Rectal smooth muscle tissue (tissue), 1 donor: ENCODE results near the gene ANK3.
"Not testable (repeated sequence)": the region's sequence is repeated elsewhere in the genome, so short reads cannot be mapped to it uniquely, and the experiment has no call there.

ENCODE experiments used
- H3K27ac ChIP-seq: one replicate; pipeline ENCODE4 v1.7.0; 2013; ENCODE audit warnings: low read depth, low read length, inconsistent platforms
- H3K27me3 ChIP-seq: one replicate; pipeline ENCODE4 v1.7.0; 2013; ENCODE audit warnings: low read length; ENCODE audit not compliant: control insufficient read depth, insufficient read depth
- H3K36me3 ChIP-seq: one replicate; pipeline ENCODE4 v1.7.0; 2013; ENCODE audit warnings: low read length; ENCODE audit not compliant: control insufficient read depth, insufficient read depth
- H3K4me1 ChIP-seq: one replicate; pipeline ENCODE4 v1.7.0; 2013; ENCODE audit warnings: low read length; ENCODE audit not compliant: control insufficient read depth, insufficient read depth
- H3K4me3 ChIP-seq: one replicate; pipeline ENCODE4 v1.7.0; 2013; ENCODE audit warnings: low read length
- H3K9ac ChIP-seq: one replicate; pipeline ENCODE4 v1.7.0; 2013; ENCODE audit warnings: low read length

ANK3 gene

DNA sequence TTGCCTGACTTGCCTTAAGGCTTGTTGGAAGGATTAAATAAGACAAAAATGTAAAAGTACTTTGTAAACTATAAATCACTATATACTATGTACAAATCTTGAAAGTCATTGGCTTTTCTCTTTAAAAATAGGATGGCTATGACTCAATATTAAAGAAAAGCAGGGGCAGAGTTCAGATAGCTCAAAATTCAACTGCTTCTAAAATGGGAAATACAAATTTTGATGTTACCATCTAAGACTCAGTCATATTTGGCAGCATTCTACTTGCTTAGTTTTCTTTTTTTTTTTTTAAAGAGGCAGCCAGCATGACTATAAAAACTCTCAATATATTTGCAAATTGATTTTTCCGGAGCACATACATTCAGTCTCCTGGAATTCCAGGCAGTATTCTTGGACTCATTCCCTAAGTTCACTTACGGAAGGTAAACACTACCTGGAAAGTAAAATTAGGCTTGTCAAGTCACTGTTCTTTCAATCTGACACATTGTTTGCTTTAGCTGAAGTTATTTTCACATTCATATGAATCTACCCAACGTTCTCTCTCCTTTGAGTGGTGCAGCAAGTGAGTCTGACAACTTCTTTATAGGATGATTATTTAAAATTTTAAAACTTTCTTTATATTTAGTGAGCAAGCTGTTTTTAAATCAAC is 349.5 kb downstream of the ANK3 start:
- Histone ChIP-seq H3K9ac (no peak overlapping the region), H3K27me3 (no peaks in the 10 kb centered on the region), H3K4me1 (peaks cover 2% of the 10 kb centered on the region), H3K4me3 (no peak overlapping the region), H3K27ac (no peak overlapping the region), H3K36me3 (no peaks in the 10 kb centered on the region)

DNA sequence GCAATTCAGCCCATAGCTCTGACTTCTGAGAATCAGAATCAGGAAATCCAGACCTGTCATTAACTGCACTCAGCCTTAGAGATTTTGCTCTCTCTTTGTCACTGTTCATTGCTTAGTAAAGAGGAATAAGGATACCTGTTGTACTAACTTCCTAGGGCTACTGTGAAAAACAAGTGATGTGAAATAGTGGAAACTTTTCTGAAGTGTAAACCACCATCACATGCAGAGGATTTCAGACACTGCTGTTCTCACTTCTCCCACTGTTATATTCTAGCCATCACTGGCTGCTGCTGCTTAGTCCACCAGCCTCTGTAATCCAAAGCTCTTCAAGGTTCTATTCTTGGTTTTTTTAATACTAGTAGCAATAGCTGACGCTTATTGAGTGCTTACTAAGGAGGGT is 353.7 kb downstream of the ANK3 start:
- no peaks in the 10 kb centered on the region for H3K27me3 ChIP-seq

GRCh38 chr10:60035375-60035774 is 354.3 kb downstream of the ANK3 start:
- not testable (repeated sequence) for H3K27me3 ChIP-seq, H3K27ac ChIP-seq, H3K4me3 ChIP-seq, H3K36me3 ChIP-seq, H3K9ac ChIP-seq, H3K4me1 ChIP-seq

More for the DNA sequence above, 353.7 kb downstream of the ANK3 start:
- Histone ChIP-seq H3K27ac (no peak overlapping the region), H3K36me3 (no peaks in the 10 kb centered on the region), H3K4me3 (no peak overlapping the region), H3K9ac (no peak overlapping the region), H3K4me1 (peaks cover 5% of the 10 kb centered on the region)

- H3K4me1 ChIP-seq: peaks cover 4% of the 10 kb centered on the region
- no peak overlapping the region for H3K9ac ChIP-seq
- H3K27me3 ChIP-seq: no peaks in the 10 kb centered on the region
- no peaks in the 10 kb centered on the region for H3K36me3 ChIP-seq
- no peak overlapping the region for H3K4me3 ChIP-seq
- H3K27ac ChIP-seq: no peak overlapping the region
Observed at GRCh38 chr10:60032723-60033122, 357.0 kb downstream of the ANK3 start.

DNA sequence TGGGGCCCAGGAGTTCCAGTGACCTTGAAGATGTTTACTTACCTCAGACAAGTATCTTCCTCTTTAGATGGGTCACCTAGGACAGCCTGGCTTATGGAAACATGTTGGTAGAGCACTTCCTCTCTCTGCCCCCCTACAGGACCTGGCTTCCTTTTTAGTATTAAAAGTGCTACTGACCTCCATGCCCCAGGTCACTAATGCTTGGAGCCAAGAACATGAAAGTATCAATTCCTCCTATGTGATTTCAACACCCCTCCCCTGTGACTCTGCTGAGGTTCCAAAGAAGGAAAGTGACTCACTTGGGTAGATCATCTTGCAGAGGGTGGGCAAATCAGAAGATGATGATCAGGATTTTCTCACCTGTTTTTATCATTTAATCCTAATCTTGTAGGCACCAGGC is 358.0 kb downstream of the ANK3 start:
- Histone ChIP-seq H3K27ac (no peak overlapping the region), H3K9ac (no peak overlapping the region), H3K4me1 (peaks cover 4% of the 10 kb centered on the region), H3K36me3 (no peaks in the 10 kb centered on the region), H3K4me3 (no peak overlapping the region), H3K27me3 (no peaks in the 10 kb centered on the region)

- peaks cover 4% of the 10 kb centered on the region for H3K4me1 ChIP-seq
- H3K9ac ChIP-seq: no peak overlapping the region
- H3K4me3 ChIP-seq: no peak overlapping the region
- H3K36me3 ChIP-seq: no peaks in the 10 kb centered on the region
- no peaks in the 10 kb centered on the region for H3K27me3 ChIP-seq
- H3K27ac ChIP-seq: no peak overlapping the region
Observed at GRCh38 chr10:60031183-60031582, 358.5 kb downstream of the ANK3 start.

GRCh38 chr10:60029475-60029874 is 360.2 kb downstream of the ANK3 start:
- Histone ChIP-seq H3K9ac (no peak overlapping the region), H3K27ac (no peak overlapping the region), H3K27me3 (no peaks in the 10 kb centered on the region), H3K4me1 (peaks cover 4% of the 10 kb centered on the region), H3K36me3 (no peaks in the 10 kb centered on the region), H3K4me3 (no peak overlapping the region)

- no peak overlapping the region for H3K27ac ChIP-seq
- no peaks in the 10 kb centered on the region for H3K27me3 ChIP-seq
- no peak overlapping the region for H3K4me3 ChIP-seq
- no peaks in the 10 kb centered on the region for H3K36me3 ChIP-seq
- peaks cover 4% of the 10 kb centered on the region for H3K4me1 ChIP-seq
- no peak overlapping the region for H3K9ac ChIP-seq
Observed at GRCh38 chr10:60028081-60028480, 361.6 kb downstream of the ANK3 start.

GRCh38 chr10:60025279-60025678 is 364.4 kb downstream of the ANK3 start:
- H3K4me1 ChIP-seq: no peaks in the 10 kb centered on the region
- no peak overlapping the region for H3K4me3 ChIP-seq
- H3K9ac ChIP-seq: no peak overlapping the region
- no peaks in the 10 kb centered on the region for H3K27me3 ChIP-seq
- H3K36me3 ChIP-seq: no peaks in the 10 kb centered on the region
- H3K27ac ChIP-seq: no peak overlapping the region

DNA sequence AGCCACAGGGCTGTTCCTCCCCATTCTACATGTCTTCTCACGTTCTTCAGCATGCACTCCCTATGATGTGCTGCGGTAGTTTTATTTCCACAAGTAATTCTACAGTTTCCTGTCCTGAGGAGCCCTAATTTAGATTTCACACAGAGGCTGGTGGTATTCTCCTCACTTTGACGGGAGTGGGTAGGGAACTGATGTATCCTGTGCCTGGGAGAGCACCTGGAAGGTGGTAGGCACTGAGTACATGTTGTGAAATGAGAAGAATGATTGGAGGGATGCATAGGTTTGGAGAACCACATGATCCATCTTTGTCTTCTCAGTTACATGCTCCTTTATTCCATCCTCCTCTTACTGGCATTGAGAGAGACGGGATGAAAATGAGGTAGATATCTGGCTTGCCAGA is 365.2 kb downstream of the ANK3 start:
- no peak overlapping the region for H3K27ac ChIP-seq
- H3K4me3 ChIP-seq: no peak overlapping the region
- H3K27me3 ChIP-seq: no peaks in the 10 kb centered on the region
- no peak overlapping the region for H3K9ac ChIP-seq
- H3K4me1 ChIP-seq: no peaks in the 10 kb centered on the region
- H3K36me3 ChIP-seq: no peaks in the 10 kb centered on the region

DNA sequence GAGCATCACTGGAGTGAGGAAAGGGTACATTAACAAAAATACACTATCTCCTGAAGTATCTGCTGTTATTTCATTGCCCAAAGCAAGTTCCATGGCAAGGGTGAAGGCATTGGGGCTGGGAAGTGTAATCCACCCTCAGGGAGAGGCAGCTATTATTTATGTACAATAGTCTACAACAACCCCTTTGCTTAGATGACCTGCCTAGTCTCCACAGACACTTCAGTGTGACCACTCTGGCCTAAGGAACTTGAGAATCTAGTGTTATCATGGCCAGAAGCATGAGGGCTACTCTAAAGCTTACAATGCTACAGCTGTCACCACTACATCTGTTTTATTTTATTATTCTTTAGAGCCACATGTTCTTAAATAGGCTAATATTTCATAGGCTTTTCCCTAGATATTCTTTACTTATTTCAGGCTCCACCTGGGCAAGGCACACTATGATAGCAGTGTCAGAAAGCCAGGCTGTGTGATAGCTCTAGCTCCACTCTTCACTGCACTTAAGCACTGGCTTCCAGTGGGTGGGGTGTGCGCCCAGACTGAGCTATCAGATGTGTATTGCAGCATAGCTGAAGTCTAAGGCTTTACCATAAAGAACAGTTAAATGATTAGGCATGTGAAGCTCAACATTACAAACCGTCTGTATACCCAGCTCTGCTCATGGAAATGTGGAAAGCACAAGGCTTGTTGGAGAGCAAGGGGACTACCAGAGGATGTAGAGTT is 366.4 kb downstream of the ANK3 start:
- Histone ChIP-seq H3K9ac (no peak overlapping the region), H3K4me3 (no peak overlapping the region), H3K36me3 (no peaks in the 10 kb centered on the region), H3K27ac (no peak overlapping the region), H3K27me3 (no peaks in the 10 kb centered on the region), H3K4me1 (no peaks in the 10 kb centered on the region)

DNA sequence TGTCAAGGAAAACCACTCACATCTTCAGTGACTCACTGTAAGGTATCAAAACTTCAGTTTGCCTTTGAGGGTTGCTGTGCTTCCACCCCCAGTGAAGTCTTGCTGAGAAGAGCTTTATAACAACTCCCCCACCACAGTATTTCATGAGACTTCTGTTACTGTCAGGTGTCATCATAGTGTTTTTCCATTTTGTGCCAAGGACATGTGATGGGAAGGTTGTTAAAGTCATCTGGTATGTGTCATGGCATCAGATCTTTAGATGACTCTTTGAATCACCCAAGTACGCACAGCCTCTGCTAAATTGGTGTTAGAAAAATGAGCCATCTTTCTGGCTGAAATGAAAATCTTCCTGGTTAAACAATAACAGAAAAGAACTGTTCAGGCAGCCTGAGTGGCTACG is 368.3 kb downstream of the ANK3 start:
- no peak overlapping the region for H3K4me3 ChIP-seq
- H3K9ac ChIP-seq: no peak overlapping the region
- no peaks in the 10 kb centered on the region for H3K27me3 ChIP-seq
- H3K27ac ChIP-seq: no peak overlapping the region
- H3K36me3 ChIP-seq: no peaks in the 10 kb centered on the region
- H3K4me1 ChIP-seq: no peaks in the 10 kb centered on the region

GRCh38 chr10:60016794-60017193 is 372.9 kb downstream of the ANK3 start:
- no peak overlapping the region for H3K9ac ChIP-seq
- no peaks in the 10 kb centered on the region for H3K36me3 ChIP-seq
- H3K4me1 ChIP-seq: no peaks in the 10 kb centered on the region
- no peak overlapping the region for H3K4me3 ChIP-seq
- H3K27me3 ChIP-seq: no peaks in the 10 kb centered on the region
- no peak overlapping the region for H3K27ac ChIP-seq
